Nephron (organoid): Measurements from ENCODE around the gene AAK1.
A peak's percentile ranks its signal among the peaks of the same experiment; 100 is the strongest.
"Not testable (repeated sequence)": the region's sequence is repeated elsewhere in the genome, so short reads cannot be mapped to it uniquely, and the experiment has no call there.

ENCODE experiments used
- H3K27ac Mint-ChIP-seq, 3 experiments: 2 replicates each; pipeline ENCODE4 v1.8.0; 2020; ENCODE audit warnings: mixed read lengths in 3 of 3, mild to moderate bottlenecking in 2 of 3, moderate library complexity in 1 of 3
- H3K27me3 Mint-ChIP-seq: 2 replicates; pipeline ENCODE4 v1.8.0; 2021; ENCODE audit warnings: low read depth, mild to moderate bottlenecking, moderate library complexity, mixed read lengths
- H3K36me3 Mint-ChIP-seq: 2 replicates; pipeline ENCODE4 v1.8.0; 2020; ENCODE audit warnings: low read depth, mixed read lengths
- H3K4me1 Mint-ChIP-seq: 2 replicates; pipeline ENCODE4 v1.8.0; 2020; ENCODE audit warnings: mixed read lengths
- H3K4me3 Mint-ChIP-seq, 3 experiments: 2 replicates each; pipeline ENCODE4 v1.8.0; 2020; ENCODE audit warnings: mild to moderate bottlenecking in 3 of 3, mixed read lengths in 3 of 3, moderate library complexity in 2 of 3
- H3K9me3 Mint-ChIP-seq: 2 replicates; pipeline ENCODE4 v1.8.0; 2020; ENCODE audit warnings: mixed read lengths
- TF ChIP-seq, protein P1 (sequence below), 3 experiments: fragments of 200-600 bp; sonication (generic); IDR thresholded peaks; one replicate each; pipeline ENCODE4 v1.5.0; 2021; ENCODE audit warnings: antibody characterized with exemption in 3 of 3; ENCODE audit not compliant: unreplicated experiment in 3 of 3

Gene AAK1

DNA sequence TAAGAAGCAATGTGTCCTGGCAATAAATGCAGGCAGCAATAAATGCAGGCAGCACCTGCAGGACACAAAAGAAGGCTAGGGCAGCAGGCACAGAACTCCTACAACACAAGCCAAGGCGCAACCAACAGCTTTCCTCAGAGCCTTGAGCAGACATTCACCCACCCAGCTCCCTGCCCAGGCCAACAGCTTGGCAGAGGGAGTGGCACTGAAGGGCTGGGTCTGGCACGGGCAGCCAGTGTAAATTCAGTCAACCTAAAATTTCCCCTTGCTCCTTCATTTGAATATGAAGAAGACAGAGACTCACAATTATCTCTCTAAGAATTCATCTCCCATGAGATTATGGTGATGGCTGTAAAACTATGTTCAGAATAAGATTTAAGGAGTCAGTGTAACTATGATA lies 35.4 kb downstream of the AAK1 start:
- H3K36me3 Mint-ChIP-seq, result peaks cover 59% of the 10 kb centered on the region
- no peak overlapping the region for H3K27ac Mint-ChIP-seq
- no peak overlapping the region for H3K4me3 Mint-ChIP-seq
- peaks cover 16% of the 10 kb centered on the region for H3K4me1 Mint-ChIP-seq
- H3K27me3 Mint-ChIP-seq, result no peaks in the 10 kb centered on the region
- TF ChIP-seq, protein P1, sequence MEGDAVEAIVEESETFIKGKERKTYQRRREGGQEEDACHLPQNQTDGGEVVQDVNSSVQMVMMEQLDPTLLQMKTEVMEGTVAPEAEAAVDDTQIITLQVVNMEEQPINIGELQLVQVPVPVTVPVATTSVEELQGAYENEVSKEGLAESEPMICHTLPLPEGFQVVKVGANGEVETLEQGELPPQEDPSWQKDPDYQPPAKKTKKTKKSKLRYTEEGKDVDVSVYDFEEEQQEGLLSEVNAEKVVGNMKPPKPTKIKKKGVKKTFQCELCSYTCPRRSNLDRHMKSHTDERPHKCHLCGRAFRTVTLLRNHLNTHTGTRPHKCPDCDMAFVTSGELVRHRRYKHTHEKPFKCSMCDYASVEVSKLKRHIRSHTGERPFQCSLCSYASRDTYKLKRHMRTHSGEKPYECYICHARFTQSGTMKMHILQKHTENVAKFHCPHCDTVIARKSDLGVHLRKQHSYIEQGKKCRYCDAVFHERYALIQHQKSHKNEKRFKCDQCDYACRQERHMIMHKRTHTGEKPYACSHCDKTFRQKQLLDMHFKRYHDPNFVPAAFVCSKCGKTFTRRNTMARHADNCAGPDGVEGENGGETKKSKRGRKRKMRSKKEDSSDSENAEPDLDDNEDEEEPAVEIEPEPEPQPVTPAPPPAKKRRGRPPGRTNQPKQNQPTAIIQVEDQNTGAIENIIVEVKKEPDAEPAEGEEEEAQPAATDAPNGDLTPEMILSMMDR (IDR thresholded peaks at IDR 0.05; ENCODE audit: unreplicated experiment in 3 of 3), result no peak
- peaks cover 18% of the 10 kb centered on the region for H3K9me3 Mint-ChIP-seq

DNA sequence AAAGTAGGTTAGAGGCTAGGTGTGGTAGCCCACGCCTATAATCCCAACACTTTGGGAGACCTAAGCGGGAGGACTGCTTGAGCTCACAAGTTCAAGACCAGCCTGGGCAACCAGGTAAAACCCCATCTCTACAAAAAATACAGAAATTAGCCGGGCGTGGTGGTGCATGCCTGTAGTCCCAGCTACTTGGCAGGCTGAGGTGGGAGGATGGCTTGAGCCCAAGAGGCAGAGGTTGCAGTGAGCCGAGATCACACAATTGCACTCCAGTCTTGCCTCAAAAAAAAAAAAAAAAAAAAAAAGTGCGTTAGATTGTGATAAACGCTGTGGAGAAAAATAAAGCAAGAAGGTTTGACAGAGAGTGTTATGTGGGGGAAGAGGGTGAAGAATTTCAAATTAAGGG lies 36.8 kb downstream of the AAK1 start:
- H3K4me1 Mint-ChIP-seq, result peaks cover 16% of the 10 kb centered on the region
- H3K27me3 Mint-ChIP-seq, H3K27ac Mint-ChIP-seq, H3K4me3 Mint-ChIP-seq: not testable (repeated sequence)
- peaks cover 49% of the 10 kb centered on the region for H3K36me3 Mint-ChIP-seq
- peaks cover 18% of the 10 kb centered on the region for H3K9me3 Mint-ChIP-seq

DNA sequence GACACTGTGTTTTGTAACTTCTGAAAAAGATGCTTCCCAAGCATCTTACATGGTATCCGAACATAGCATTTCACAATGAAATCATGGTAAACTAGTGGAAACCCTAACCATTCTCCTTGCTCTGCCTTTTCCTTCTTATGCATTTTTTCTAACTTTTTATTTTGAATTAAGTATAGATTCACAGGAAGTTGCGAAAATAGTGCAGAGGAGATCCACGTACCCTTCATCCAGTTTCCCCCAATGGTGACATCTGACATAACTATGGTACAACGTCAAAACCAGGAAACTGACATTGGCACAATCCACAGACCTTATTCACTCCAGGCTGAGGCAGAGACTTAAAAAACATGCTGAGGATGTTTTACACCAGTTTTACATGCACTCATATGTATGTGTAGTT lies 38.3 kb downstream of the AAK1 start:
- Mint-ChIP-seq H3K4me3 (no peak overlapping the region), H3K27me3 (no peaks in the 10 kb centered on the region), H3K27ac (no peak overlapping the region), H3K4me1 (peaks cover 16% of the 10 kb centered on the region), H3K36me3 (peaks cover 43% of the 10 kb centered on the region), H3K9me3 (peaks cover 13% of the 10 kb centered on the region)
- TF ChIP-seq, protein P1 (IDR thresholded peaks at IDR 0.05; ENCODE audit: unreplicated experiment in 3 of 3), result no peak

DNA sequence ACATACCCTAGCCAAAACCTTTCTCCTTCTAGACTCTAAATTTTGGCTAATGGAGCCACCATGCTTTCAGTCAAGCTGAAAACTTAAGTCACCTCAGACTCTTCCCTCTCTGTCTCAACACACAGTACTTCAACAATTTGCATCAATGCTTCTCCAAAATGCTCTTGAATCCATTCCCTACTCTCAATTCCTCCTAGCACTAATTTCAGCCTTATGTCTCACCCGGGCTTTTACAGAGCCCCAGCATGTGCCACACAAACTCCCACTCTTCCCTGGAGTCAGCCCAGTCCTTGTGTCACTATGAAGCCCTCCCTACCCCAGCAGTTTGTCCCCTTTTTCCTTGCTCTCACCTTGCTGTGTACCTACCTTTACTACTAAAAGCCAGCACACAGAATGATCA lies 38.7 kb downstream of the AAK1 start:
- H3K9me3 Mint-ChIP-seq, result peaks cover 10% of the 10 kb centered on the region
- H3K4me3 Mint-ChIP-seq, result no peak overlapping the region
- H3K27me3 Mint-ChIP-seq, result no peaks in the 10 kb centered on the region
- no peak overlapping the region for H3K27ac Mint-ChIP-seq
- H3K4me1 Mint-ChIP-seq, result peaks cover 16% of the 10 kb centered on the region
- H3K36me3 Mint-ChIP-seq, result peaks cover 43% of the 10 kb centered on the region
- TF ChIP-seq, protein P1 (IDR thresholded peaks at IDR 0.05; ENCODE audit: unreplicated experiment in 3 of 3), result no peak

DNA sequence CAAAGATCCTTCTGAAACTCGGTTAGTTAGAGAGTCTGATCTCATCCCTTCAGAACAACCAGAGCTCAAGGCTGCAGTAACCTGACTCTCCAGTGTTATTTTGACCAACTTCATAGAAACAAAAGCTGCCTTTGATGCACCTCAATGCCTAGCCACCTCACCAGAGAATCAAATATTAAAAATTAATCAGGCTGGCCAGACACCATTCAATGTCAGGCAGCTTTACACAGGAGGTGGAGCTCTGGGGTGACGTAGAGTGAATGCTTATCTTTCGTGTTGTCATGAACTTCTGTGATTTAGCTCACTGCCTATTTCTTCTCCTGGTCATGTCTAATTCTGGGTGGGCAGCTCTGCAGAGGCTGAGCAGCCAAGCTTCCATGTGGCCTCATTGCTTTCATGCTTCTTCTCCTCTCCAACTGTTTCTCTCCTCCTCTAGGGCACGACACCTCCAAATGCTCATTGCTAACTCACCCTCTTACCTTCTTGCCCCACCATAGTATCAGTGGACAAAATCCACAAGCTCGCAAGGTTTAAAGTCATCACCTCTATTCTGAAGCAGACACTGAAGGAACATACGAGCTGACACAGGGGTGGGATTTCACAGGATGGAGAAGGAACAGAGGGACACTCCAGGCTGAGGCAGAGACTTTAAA lies 39.4 kb downstream of the AAK1 start:
- peak overlapping the region in 2 of 3 experiments; percentile 0 to 16 for H3K27ac Mint-ChIP-seq
- TF ChIP-seq, protein P1 (IDR thresholded peaks at IDR 0.05; ENCODE audit: unreplicated experiment in 3 of 3), result no peak
- no peak overlapping the region for H3K4me3 Mint-ChIP-seq
- no peaks in the 10 kb centered on the region for H3K27me3 Mint-ChIP-seq
- H3K36me3 Mint-ChIP-seq, result peaks cover 43% of the 10 kb centered on the region
- H3K9me3 Mint-ChIP-seq, result peaks cover 10% of the 10 kb centered on the region
- H3K4me1 Mint-ChIP-seq, result peaks cover 16% of the 10 kb centered on the region

DNA sequence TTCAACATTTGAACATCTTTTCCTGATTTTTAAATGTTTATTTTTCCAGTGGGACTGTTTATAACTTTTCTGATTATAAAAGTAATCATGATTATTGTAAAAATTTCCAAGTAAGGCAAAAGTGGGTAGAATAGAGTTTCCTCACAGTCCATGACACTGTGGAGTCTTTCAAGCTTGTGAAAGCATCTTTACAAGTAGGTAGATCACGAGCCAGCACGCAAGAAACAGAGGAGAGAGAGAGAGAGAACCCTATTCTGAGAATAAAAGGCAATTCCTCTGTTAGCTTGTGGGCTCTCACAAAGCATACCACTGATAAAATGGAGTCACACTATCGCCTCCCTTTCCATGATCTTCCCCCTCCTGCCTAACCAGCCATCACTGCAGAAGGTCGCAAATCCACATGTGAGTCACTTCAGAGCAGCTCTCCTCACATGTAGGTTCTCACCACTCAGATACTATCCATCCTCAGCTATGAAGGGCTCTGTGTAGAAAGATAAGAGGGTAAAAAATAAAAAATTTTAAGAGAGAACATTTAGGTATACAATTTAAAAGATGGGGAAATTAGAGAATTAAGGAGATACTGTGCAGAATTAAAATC lies 40.3 kb downstream of the AAK1 start:
- no peak overlapping the region for H3K4me3 Mint-ChIP-seq
- peak overlapping the region in 1 of 3 experiments; percentile 0 for H3K27ac Mint-ChIP-seq
- H3K9me3 Mint-ChIP-seq, result peaks cover 7% of the 10 kb centered on the region
- H3K4me1 Mint-ChIP-seq, result peaks cover 16% of the 10 kb centered on the region
- peaks cover 36% of the 10 kb centered on the region for H3K36me3 Mint-ChIP-seq
- H3K27me3 Mint-ChIP-seq, result no peaks in the 10 kb centered on the region
- TF ChIP-seq, protein P1 (IDR thresholded peaks at IDR 0.05; ENCODE audit: unreplicated experiment in 3 of 3), result no peak
